H9 (cell line): ENCODE measurements around the gene ARHGAP10. TPM values are rescaled to one million over a fixed set of nuclear protein-coding genes. Genes with fewer than 3 reads are reported as not detected.

Experiments
- DNase-seq: peaks from one replicate; pipeline ENCODE4 v3.0.0-alpha.2; 2017
- H2AFZ ChIP-seq: one replicate; pipeline ENCODE4 v1.6.1; 2013; ENCODE audit warnings: mild to moderate bottlenecking, low read length, control low read depth, moderate library complexity
- H2AK5ac ChIP-seq: 2 replicates; pipeline ENCODE4 v1.6.1; 2013; ENCODE audit warnings: low read length, control low read depth, mixed read lengths; ENCODE audit not compliant: insufficient read length
- H2BK120ac ChIP-seq: one replicate; pipeline ENCODE4 v1.6.1; 2013; ENCODE audit warnings: low read depth, mild to moderate bottlenecking, low read length, control low read depth, inconsistent platforms; ENCODE audit not compliant: poor library complexity, severe bottlenecking
- H2BK12ac ChIP-seq: 2 replicates; pipeline ENCODE4 v1.6.1; 2013; ENCODE audit warnings: low read length, control low read depth, mixed read lengths, low read depth; ENCODE audit not compliant: insufficient read length
- H2BK15ac ChIP-seq: 2 replicates; pipeline ENCODE4 v1.6.1; 2013; ENCODE audit warnings: low read depth, low read length, control low read depth
- H2BK20ac ChIP-seq: one replicate; pipeline ENCODE4 v1.6.1; 2013; ENCODE audit warnings: low read depth, mild to moderate bottlenecking, low read length, control low read depth, inconsistent platforms; ENCODE audit not compliant: poor library complexity, severe bottlenecking
- H2BK5ac ChIP-seq: 2 replicates; pipeline ENCODE4 v1.6.1; 2013; ENCODE audit warnings: low read length, control low read depth, mixed read lengths; ENCODE audit not compliant: insufficient read length
- H3K14ac ChIP-seq: 2 replicates; pipeline ENCODE4 v1.6.1; 2013; ENCODE audit warnings: low read length, control low read depth; ENCODE audit not compliant: insufficient read depth
- H3K18ac ChIP-seq: 2 replicates; pipeline ENCODE4 v1.6.1; 2013; ENCODE audit warnings: low read depth, mild to moderate bottlenecking, mixed read lengths, low read length, control low read depth; ENCODE audit not compliant: insufficient read length
- H3K23ac ChIP-seq: 2 replicates; pipeline ENCODE4 v1.6.1; 2013; ENCODE audit warnings: low read length, control low read depth, mixed read lengths, low read depth; ENCODE audit not compliant: insufficient read length
- H3K23me2 ChIP-seq: 2 replicates; pipeline ENCODE4 v1.6.1; 2013; ENCODE audit warnings: low read depth, mild to moderate bottlenecking, mixed read lengths, low read length, control low read depth; ENCODE audit not compliant: insufficient read length, poor library complexity, severe bottlenecking
- H3K27ac ChIP-seq: 2 replicates; pipeline ENCODE4 v1.5.1; 2013; ENCODE audit warnings: low read length, control low read depth, mixed read lengths, low read depth; ENCODE audit not compliant: insufficient read length
- H3K27me3 ChIP-seq: 2 replicates; pipeline ENCODE4 v1.6.1; 2013; ENCODE audit warnings: low read length, control low read depth, inconsistent platforms; ENCODE audit not compliant: insufficient read depth
- H3K4ac ChIP-seq: 2 replicates; pipeline ENCODE4 v1.6.1; 2013; ENCODE audit warnings: low read depth, mild to moderate bottlenecking, control low read depth, inconsistent platforms, low read length, moderate library complexity
- H3K4me1 ChIP-seq: 2 replicates; pipeline ENCODE4 v1.6.1; 2013; ENCODE audit warnings: low read length, control low read depth, inconsistent platforms; ENCODE audit not compliant: insufficient read depth
- H3K4me2 ChIP-seq: 2 replicates; pipeline ENCODE4 v1.6.1; 2013; ENCODE audit warnings: low read length, control low read depth, mixed read lengths; ENCODE audit not compliant: insufficient read length, insufficient read depth
- H3K56ac ChIP-seq: 2 replicates; pipeline ENCODE4 v1.6.1; 2013; ENCODE audit warnings: low read depth, mild to moderate bottlenecking, mixed read lengths, low read length, control low read depth; ENCODE audit not compliant: insufficient read length
- H3K79me1 ChIP-seq: 2 replicates; pipeline ENCODE4 v1.6.1; 2013; ENCODE audit warnings: low read depth, mild to moderate bottlenecking, moderate library complexity, low read length, control low read depth, inconsistent platforms; ENCODE audit not compliant: insufficient read depth, poor library complexity, severe bottlenecking
- H3K79me2 ChIP-seq: 2 replicates; pipeline ENCODE4 v1.6.1; 2013; ENCODE audit warnings: low read length, control low read depth, inconsistent platforms; ENCODE audit not compliant: insufficient read depth
- H3K9ac ChIP-seq: 2 replicates; pipeline ENCODE4 v1.6.1; 2013; ENCODE audit warnings: low read length, control low read depth, mixed read lengths; ENCODE audit not compliant: insufficient read length; ENCODE audit errors: extremely low read depth
- H3K9me3 ChIP-seq: one replicate; pipeline ENCODE4 v1.6.1; 2013; ENCODE audit warnings: low read depth, low read length, inconsistent platforms; ENCODE audit not compliant: control insufficient read depth
- H3T11ph ChIP-seq: one replicate; pipeline ENCODE4 v1.6.1; 2013; ENCODE audit warnings: mild to moderate bottlenecking, low read length, control low read depth, inconsistent platforms
- H4K20me1 ChIP-seq: one replicate; pipeline ENCODE4 v1.6.1; 2013; ENCODE audit not compliant: control insufficient read depth, insufficient read length, insufficient read depth
- H4K5ac ChIP-seq: 2 replicates; pipeline ENCODE4 v1.6.1; 2013; ENCODE audit warnings: low read depth, mild to moderate bottlenecking, mixed read lengths, low read length, control low read depth; ENCODE audit not compliant: insufficient read length
- H4K8ac ChIP-seq: replicated peaks from 2 replicates; pipeline ENCODE4 v1.6.1; 2013; ENCODE audit warnings: low read length, control low read depth, mixed read lengths, low read depth; ENCODE audit not compliant: insufficient read length
- H4K91ac ChIP-seq: 2 replicates; pipeline ENCODE4 v1.6.1; 2013; ENCODE audit warnings: low read depth, mild to moderate bottlenecking, moderate library complexity, mixed read lengths, low read length, control low read depth; ENCODE audit not compliant: insufficient read length
- H3K27ac Mint-ChIP-seq, 3 experiments: 2 replicates in 2 of 3; 3 replicates in 1 of 3; pipeline ENCODE4 v1.8.0; 2020 to 2021; ENCODE audit warnings: mixed read lengths in 3 of 3, mild to moderate bottlenecking in 1 of 3, moderate library complexity in 1 of 3
- H3K27me3 Mint-ChIP-seq: 2 replicates; pipeline ENCODE4 v1.8.0; 2021; ENCODE audit warnings: low read depth, mild to moderate bottlenecking, moderate library complexity, mixed read lengths
- H3K36me3 Mint-ChIP-seq, 3 experiments: 2 replicates in 2 of 3; 3 replicates in 1 of 3; pipeline ENCODE4 v1.8.0; 2020 to 2021; ENCODE audit warnings: low read depth in 3 of 3, mixed read lengths in 3 of 3; ENCODE audit not compliant: insufficient read depth in 1 of 3
- H3K4me1 Mint-ChIP-seq, 2 experiments: 2 replicates each; pipeline ENCODE4 v1.8.0; 2020; ENCODE audit warnings: mixed read lengths in 2 of 2
- H3K4me3 Mint-ChIP-seq, 2 experiments: 2 replicates in 1 of 2; 3 replicates in 1 of 2; pipeline ENCODE4 v1.8.0; 2020 to 2021; ENCODE audit warnings: mild to moderate bottlenecking in 2 of 2, mixed read lengths in 2 of 2, moderate library complexity in 1 of 2
- H3K9me3 Mint-ChIP-seq, 2 experiments: 2 replicates in 1 of 2; 3 replicates in 1 of 2; pipeline ENCODE4 v1.8.0; 2020; ENCODE audit warnings: mild to moderate bottlenecking in 2 of 2, mixed read lengths in 2 of 2, moderate library complexity in 1 of 2
- WGBS: extraction: QIAGEN DNeasy Blood & Tissue Kit; methylation state at CpG from one replicate; pipeline ENCODE4 v1.1.7; 2013; ENCODE audit warnings: missing lambda C conversion rate, low lambda C conversion rate, mixed read lengths; ENCODE audit not compliant: insufficient read length; ENCODE audit errors: extremely low coverage; 5-methylcytosine and 5-hydroxymethylcytosine counted together
- total RNA-seq: library from RNA; stranded (reverse); gene quantifications from 2 replicates; pipeline ENCODE4 v1.2.1, GENCODE V29; 2021
- TF ChIP-seq, protein P1 (sequence below): fragments of 200-600 bp; sonication (generic); conservative IDR thresholded peaks from 3 replicates; pipeline ENCODE4 v1.8.0; 2021; ENCODE audit warnings: antibody characterized with exemption, mild to moderate bottlenecking

The ARHGAP10 gene
- total RNA-seq, 1 experiment from 2014 or later, result 7.8 TPM

DNA sequence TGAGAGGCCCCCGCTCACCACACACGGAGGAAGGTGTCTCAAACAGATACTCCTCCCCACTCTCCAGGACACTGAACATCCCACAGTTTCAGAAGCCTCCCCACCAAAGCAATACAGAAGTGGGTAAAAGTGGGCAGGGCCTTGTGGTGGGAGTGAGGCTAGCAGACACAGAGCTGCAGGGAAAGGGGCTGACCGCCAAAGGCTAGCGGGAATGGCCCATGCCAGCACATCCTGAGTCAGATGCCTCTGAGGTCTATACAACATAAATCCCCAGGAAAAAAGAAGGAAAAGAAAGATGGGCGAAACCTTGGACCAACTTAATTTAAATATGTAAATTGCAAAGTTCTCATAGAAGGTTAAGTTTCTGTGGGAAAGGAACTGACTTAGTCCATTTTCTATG is 21.9 kb upstream of the ARHGAP10 start:
- TF ChIP-seq, protein P1, sequence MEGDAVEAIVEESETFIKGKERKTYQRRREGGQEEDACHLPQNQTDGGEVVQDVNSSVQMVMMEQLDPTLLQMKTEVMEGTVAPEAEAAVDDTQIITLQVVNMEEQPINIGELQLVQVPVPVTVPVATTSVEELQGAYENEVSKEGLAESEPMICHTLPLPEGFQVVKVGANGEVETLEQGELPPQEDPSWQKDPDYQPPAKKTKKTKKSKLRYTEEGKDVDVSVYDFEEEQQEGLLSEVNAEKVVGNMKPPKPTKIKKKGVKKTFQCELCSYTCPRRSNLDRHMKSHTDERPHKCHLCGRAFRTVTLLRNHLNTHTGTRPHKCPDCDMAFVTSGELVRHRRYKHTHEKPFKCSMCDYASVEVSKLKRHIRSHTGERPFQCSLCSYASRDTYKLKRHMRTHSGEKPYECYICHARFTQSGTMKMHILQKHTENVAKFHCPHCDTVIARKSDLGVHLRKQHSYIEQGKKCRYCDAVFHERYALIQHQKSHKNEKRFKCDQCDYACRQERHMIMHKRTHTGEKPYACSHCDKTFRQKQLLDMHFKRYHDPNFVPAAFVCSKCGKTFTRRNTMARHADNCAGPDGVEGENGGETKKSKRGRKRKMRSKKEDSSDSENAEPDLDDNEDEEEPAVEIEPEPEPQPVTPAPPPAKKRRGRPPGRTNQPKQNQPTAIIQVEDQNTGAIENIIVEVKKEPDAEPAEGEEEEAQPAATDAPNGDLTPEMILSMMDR, result no peak
- H2BK120ac ChIP-seq, result no peak overlapping the region
- no peak overlapping the region for H4K8ac ChIP-seq
- H2BK5ac ChIP-seq, result no peak overlapping the region
- H3K9me3 ChIP-seq, result no peaks in the 10 kb centered on the region
- no peak overlapping the region for H3K56ac ChIP-seq
- H3K79me2 ChIP-seq, result no peaks in the 10 kb centered on the region
- Mint-ChIP-seq H3K9me3 (no peaks in the 10 kb centered on the region; a peak in 2 of 5 replicates), H3K4me3 (no peak overlapping the region), H3K27ac (no peak overlapping the region), H3K27me3 (no peaks in the 10 kb centered on the region), H3K4me1 (peaks cover 4 to 7% of the 10 kb centered on the region in 2 experiments; a peak in 3 of 4 replicates), H3K36me3 (0 out of 7 replicates have a peak, but pooled peaks cover 0 to 2% (median 0%) of the 10 kb centered on the region in 3 experiments)
- no peak overlapping the region for H3K4me2 ChIP-seq
- no peaks in the 10 kb centered on the region for H3K79me1 ChIP-seq
- no peaks in the 10 kb centered on the region for H3K23me2 ChIP-seq
- H2BK15ac ChIP-seq, result no peak overlapping the region
- no peak overlapping the region for H4K91ac ChIP-seq
- no peaks in the 10 kb centered on the region for H3K27me3 ChIP-seq
- H3K23ac ChIP-seq, result no peak overlapping the region
- no peaks in the 10 kb centered on the region for H3K4me1 ChIP-seq
- no peak overlapping the region for H3K18ac ChIP-seq
- no peak overlapping the region for H2AFZ ChIP-seq
- no peak overlapping the region for H3K9ac ChIP-seq
- H2BK20ac ChIP-seq, result no peak overlapping the region
- H3K14ac ChIP-seq, result no peak overlapping the region
- no peak for DNase-seq
- no CpG with 5 or more reads among the region's 5 CpGs for WGBS
- H2AK5ac ChIP-seq, result no peak overlapping the region
- no peaks in the 10 kb centered on the region for H4K20me1 ChIP-seq
- H4K5ac ChIP-seq, result no peak overlapping the region
- no peak overlapping the region for H3K4ac ChIP-seq
- H2BK12ac ChIP-seq, result no peak overlapping the region
- no peak overlapping the region for H3T11ph ChIP-seq
- H3K27ac ChIP-seq, result no peak overlapping the region
